Measurements from ENCODE around the gene TGFBR1.

TGFBR1 gene

GRCh38 chr9:99141849-99142248, 36.9 kb downstream of the TGFBR1 start:
- H3K4me3 ChIP-seq: no peak overlapping the region
- no peak overlapping the region for H3K27ac ChIP-seq
- no peaks in the 10 kb centered on the region for H3K36me3 ChIP-seq (ENCODE audit: insufficient read depth, low read length)
- no peak for DNase-seq (ENCODE audit: low read depth, low spot score)
- TF ChIP-seq EZH2 (IDR thresholded peaks at IDR 0.05): no peak
- TF ChIP-seq FOXP2 (optimal IDR thresholded peaks at IDR 0.05; ENCODE audit: control extremely low read depth, extremely low read length, insufficient read depth): no peak
- TF ChIP-seq POLR2AphosphoS5 (IDR thresholded peaks at IDR 0.05; ENCODE audit: borderline replicate concordance, low read depth, low read length): no peak
- H3K9ac ChIP-seq (ENCODE audit: insufficient read length): no peak overlapping the region
- no peaks in the 10 kb centered on the region for H3K9me3 ChIP-seq (ENCODE audit: low read depth, low read length)

- Histone ChIP-seq H3K36me3 (ENCODE audit: insufficient read depth, low read length) (no peaks in the 10 kb centered on the region), H3K4me3 (no peak overlapping the region), H3K27ac (no peak overlapping the region), H3K9me3 (ENCODE audit: low read depth, low read length) (no peaks in the 10 kb centered on the region), H3K9ac (ENCODE audit: insufficient read length) (no peak overlapping the region)
- no peak for TF ChIP-seq POLR2AphosphoS5 (IDR thresholded peaks at IDR 0.05; ENCODE audit: borderline replicate concordance, low read depth, low read length)
- TF ChIP-seq EZH2 (IDR thresholded peaks at IDR 0.05): no peak
- TF ChIP-seq FOXP2 (optimal IDR thresholded peaks at IDR 0.05; ENCODE audit: control extremely low read depth, extremely low read length, insufficient read depth): no peak
- DNase-seq (ENCODE audit: low read depth, low spot score): no peak
Observed at GRCh38 chr9:99142275-99142674, 37.4 kb downstream of the TGFBR1 start.

DNA sequence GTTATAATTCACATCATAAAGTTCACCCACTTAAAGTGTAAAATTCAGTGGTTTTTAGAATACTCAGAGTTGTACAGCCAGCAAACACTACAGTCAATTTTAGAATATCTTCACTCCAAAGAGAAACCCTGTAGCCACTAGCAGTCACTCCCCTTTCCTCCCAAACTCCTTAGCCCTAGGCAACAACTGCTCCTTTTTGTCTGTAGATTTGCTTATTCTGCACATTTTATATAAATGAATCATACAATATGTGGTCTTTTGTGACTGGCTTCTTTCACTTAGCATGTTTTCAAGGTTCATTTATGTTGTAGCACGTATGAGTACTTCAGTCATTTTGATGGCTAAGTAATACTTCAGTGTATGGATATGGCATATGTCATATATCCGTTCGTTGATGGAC, 38.7 kb downstream of the TGFBR1 start:
- Histone ChIP-seq H3K9me3 (ENCODE audit: low read depth, low read length) (no peaks in the 10 kb centered on the region), H3K36me3 (ENCODE audit: insufficient read depth, low read length) (no peaks in the 10 kb centered on the region), H3K4me3 (no peak overlapping the region), H3K27ac (no peak overlapping the region), H3K9ac (ENCODE audit: insufficient read length) (no peak overlapping the region)
- no peak for TF ChIP-seq EZH2 (IDR thresholded peaks at IDR 0.05)
- no peak for TF ChIP-seq FOXP2 (optimal IDR thresholded peaks at IDR 0.05; ENCODE audit: control extremely low read depth, extremely low read length, insufficient read depth)
- TF ChIP-seq POLR2AphosphoS5 (IDR thresholded peaks at IDR 0.05; ENCODE audit: borderline replicate concordance, low read depth, low read length): no peak
- DNase-seq (ENCODE audit: low read depth, low spot score): no peak

- H3K36me3 ChIP-seq (ENCODE audit: insufficient read depth, low read length): no peaks in the 10 kb centered on the region
- H3K4me3 ChIP-seq: no peak overlapping the region
- H3K9me3 ChIP-seq (ENCODE audit: low read depth, low read length): no peaks in the 10 kb centered on the region
- H3K9ac ChIP-seq (ENCODE audit: insufficient read length): no peak overlapping the region
- no peak for DNase-seq (ENCODE audit: low read depth, low spot score)
- H3K27ac ChIP-seq: no peak overlapping the region
- no peak for TF ChIP-seq EZH2 (IDR thresholded peaks at IDR 0.05)
- no peak for TF ChIP-seq POLR2AphosphoS5 (IDR thresholded peaks at IDR 0.05; ENCODE audit: borderline replicate concordance, low read depth, low read length)
- TF ChIP-seq FOXP2 (optimal IDR thresholded peaks at IDR 0.05; ENCODE audit: control extremely low read depth, extremely low read length, insufficient read depth): no peak
Observed at GRCh38 chr9:99144966-99145365, 40.1 kb downstream of the TGFBR1 start.

- no peaks in the 10 kb centered on the region for H3K9me3 ChIP-seq (ENCODE audit: low read depth, low read length)
- no peak for DNase-seq (ENCODE audit: low read depth, low spot score)
- no peaks in the 10 kb centered on the region for H3K36me3 ChIP-seq (ENCODE audit: insufficient read depth, low read length)
- no peak for TF ChIP-seq FOXP2 (optimal IDR thresholded peaks at IDR 0.05; ENCODE audit: control extremely low read depth, extremely low read length, insufficient read depth)
- TF ChIP-seq POLR2AphosphoS5 (IDR thresholded peaks at IDR 0.05; ENCODE audit: borderline replicate concordance, low read depth, low read length): no peak
- TF ChIP-seq EZH2 (IDR thresholded peaks at IDR 0.05): no peak
- no peak overlapping the region for H3K4me3 ChIP-seq
- no peak overlapping the region for H3K27ac ChIP-seq
- H3K9ac ChIP-seq (ENCODE audit: insufficient read length): no peak overlapping the region
Observed at GRCh38 chr9:99146574-99146973, 41.7 kb downstream of the TGFBR1 start.

GRCh38 chr9:99147177-99147576, 42.3 kb downstream of the TGFBR1 start:
- Histone ChIP-seq H3K27ac (no peak overlapping the region), H3K36me3 (ENCODE audit: insufficient read depth, low read length) (no peaks in the 10 kb centered on the region), H3K9me3 (ENCODE audit: low read depth, low read length) (no peaks in the 10 kb centered on the region), H3K9ac (ENCODE audit: insufficient read length) (no peak overlapping the region), H3K4me3 (no peak overlapping the region)
- no peak for DNase-seq (ENCODE audit: low read depth, low spot score)
- TF ChIP-seq POLR2AphosphoS5 (IDR thresholded peaks at IDR 0.05; ENCODE audit: borderline replicate concordance, low read depth, low read length): no peak
- no peak for TF ChIP-seq FOXP2 (optimal IDR thresholded peaks at IDR 0.05; ENCODE audit: control extremely low read depth, extremely low read length, insufficient read depth)
- TF ChIP-seq EZH2 (IDR thresholded peaks at IDR 0.05): no peak

GRCh38 chr9:99150451-99151171, 45.7 kb downstream of the TGFBR1 start:
- no peaks in the 10 kb centered on the region for H3K9me3 ChIP-seq (ENCODE audit: low read depth, low read length)
- H3K27ac ChIP-seq: no peak overlapping the region
- DNase-seq (ENCODE audit: low read depth, low spot score): no peak
- H3K36me3 ChIP-seq (ENCODE audit: insufficient read depth, low read length): no peaks in the 10 kb centered on the region
- no peak for TF ChIP-seq EZH2 (IDR thresholded peaks at IDR 0.05)
- TF ChIP-seq FOXP2 (optimal IDR thresholded peaks at IDR 0.05; ENCODE audit: control extremely low read depth, extremely low read length, insufficient read depth): no peak
- TF ChIP-seq POLR2AphosphoS5 (IDR thresholded peaks at IDR 0.05; ENCODE audit: borderline replicate concordance, low read depth, low read length): no peak
- no peak overlapping the region for H3K9ac ChIP-seq (ENCODE audit: insufficient read length)
- no peak overlapping the region for H3K4me3 ChIP-seq

- H3K36me3 ChIP-seq (ENCODE audit: insufficient read depth, low read length): no peaks in the 10 kb centered on the region
- no peak overlapping the region for H3K4me3 ChIP-seq
- H3K9ac ChIP-seq (ENCODE audit: insufficient read length): no peak overlapping the region
- no peaks in the 10 kb centered on the region for H3K9me3 ChIP-seq (ENCODE audit: low read depth, low read length)
- no peak overlapping the region for H3K27ac ChIP-seq
- TF ChIP-seq FOXP2 (optimal IDR thresholded peaks at IDR 0.05; ENCODE audit: control extremely low read depth, extremely low read length, insufficient read depth) (no peak), EZH2 (IDR thresholded peaks at IDR 0.05) (no peak), POLR2AphosphoS5 (IDR thresholded peaks at IDR 0.05; ENCODE audit: borderline replicate concordance, low read depth, low read length) (no peak)
- no peak for DNase-seq (ENCODE audit: low read depth, low spot score)
Observed at GRCh38 chr9:99154356-99154755, 49.4 kb downstream of the TGFBR1 start.

DNA sequence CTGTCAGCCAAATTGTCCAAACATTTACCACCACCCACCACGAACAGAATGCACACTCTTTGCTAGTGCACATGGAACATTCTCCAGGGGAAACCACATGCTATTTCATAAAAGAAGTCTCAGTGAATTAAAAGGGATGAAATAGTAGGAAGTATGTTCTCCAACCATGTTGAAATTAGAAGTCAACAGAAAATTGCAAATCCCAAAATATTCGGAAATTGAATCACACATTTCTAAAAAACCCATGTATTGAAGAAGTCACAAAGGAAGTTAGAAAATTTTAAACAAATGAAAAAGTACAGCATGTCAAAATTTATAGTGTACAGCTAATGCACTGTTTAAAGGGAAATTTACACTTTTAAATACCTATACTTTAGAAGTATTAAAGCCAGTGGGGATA, 50.8 kb downstream of the TGFBR1 start:
- H3K4me3 ChIP-seq: no peak overlapping the region
- TF ChIP-seq EZH2 (IDR thresholded peaks at IDR 0.05) (no peak), FOXP2 (optimal IDR thresholded peaks at IDR 0.05; ENCODE audit: control extremely low read depth, extremely low read length, insufficient read depth) (no peak), POLR2AphosphoS5 (IDR thresholded peaks at IDR 0.05; ENCODE audit: borderline replicate concordance, low read depth, low read length) (no peak)
- no peak for DNase-seq (ENCODE audit: low read depth, low spot score)

More for the DNA sequence above, 50.8 kb downstream of the TGFBR1 start:
- H3K27ac ChIP-seq: no peak overlapping the region
- H3K9ac ChIP-seq (ENCODE audit: insufficient read length): no peak overlapping the region
- no peaks in the 10 kb centered on the region for H3K9me3 ChIP-seq (ENCODE audit: low read depth, low read length)
- H3K36me3 ChIP-seq (ENCODE audit: insufficient read depth, low read length): no peaks in the 10 kb centered on the region
